HG03565 (cell line): ENCODE measurements around the gene IMPG2.

ENCODE experiments used
- ATAC-seq: cut with Tn5 transposase; IDR thresholded peaks from one replicate; pipeline ENCODE4 v1.9.1; 2021; ENCODE audit warnings: mild to moderate bottlenecking, moderate library complexity; ENCODE audit not compliant: unreplicated experiment

IMPG2 gene

GRCh38 chr3:101243285-101244211 is 76.8 kb downstream of the IMPG2 start:
- no peak for ATAC-seq

GRCh38 chr3:101240719-101241399 is 79.5 kb downstream of the IMPG2 start:
- no peak for ATAC-seq

GRCh38 chr3:101235048-101235447 is 85.3 kb downstream of the IMPG2 start:
- no peak for ATAC-seq

GRCh38 chr3:101230618-101231017 is 89.8 kb downstream of the IMPG2 start:
- no peak for ATAC-seq

- ATAC-seq: no peak
These were observed 90.7 kb downstream of the IMPG2 start for GRCh38 chr3:101229681-101230080.

GRCh38 chr3:101228441-101228840 is 91.9 kb downstream of the IMPG2 start:
- ATAC-seq: no peak

- no peak for ATAC-seq
These were observed 95.6 kb downstream of the IMPG2 start for GRCh38 chr3:101224739-101225138.

GRCh38 chr3:101223016-101223415 is 97.4 kb downstream of the IMPG2 start:
- ATAC-seq: no peak

GRCh38 chr3:101219842-101220560 is 100.4 kb downstream of the IMPG2 start:
- no peak for ATAC-seq

GRCh38 chr3:101217472-101218245 is 102.7 kb downstream of the IMPG2 start:
- peak; percentile 18 for ATAC-seq

GRCh38 chr3:101216710-101217465 is 103.5 kb downstream of the IMPG2 start:
- peak; percentile 42 for ATAC-seq

GRCh38 chr3:101212730-101213129 is 107.6 kb downstream of the IMPG2 start:
- no peak for ATAC-seq

GRCh38 chr3:101204246-101204645 is 116.1 kb downstream of the IMPG2 start:
- no peak for ATAC-seq

- no peak for ATAC-seq
These were observed 117.0 kb downstream of the IMPG2 start for GRCh38 chr3:101203411-101203810.

- ATAC-seq: no peak
These were observed 117.7 kb downstream of the IMPG2 start for GRCh38 chr3:101202640-101203039.

- ATAC-seq: no peak
These were observed 119.9 kb downstream of the IMPG2 start for GRCh38 chr3:101200461-101200860.

- ATAC-seq: no peak
These were observed 124.2 kb downstream of the IMPG2 start for GRCh38 chr3:101195951-101196713.

- no peak for ATAC-seq
These were observed 126.0 kb downstream of the IMPG2 start for GRCh38 chr3:101194392-101194791.

GRCh38 chr3:101193957-101194356 is 126.4 kb downstream of the IMPG2 start:
- ATAC-seq: no peak
